Thyroid gland (tissue), 4 donors: ENCODE data around the gene MYO1G. TPM values are rescaled to one million over a fixed set of nuclear protein-coding genes. Genes with fewer than 3 reads are reported as not detected.

Experiments
- DNase-seq, 2 donors: peaks; one replicate each; pipeline ENCODE4 v3.0.0-alpha.2; 2019
- H3K27ac ChIP-seq, 3 donors: fragments of 200-600 bp; sonication (generic); 1 replicate in 2 of 3; 2 replicates in 1 of 3; pipeline ENCODE4 v1.5.1; 2016 to 2019; ENCODE audit warnings: mild to moderate bottlenecking in 1 of 3, moderate library complexity in 1 of 3
- H3K27me3 ChIP-seq: fragments of 200-600 bp; sonication (generic); one replicate; pipeline ENCODE4 v1.5.1; 2019
- H3K36me3 ChIP-seq, 2 donors: fragments of 200-600 bp; sonication (generic); one replicate each; pipeline ENCODE4 v1.5.1; 2016 to 2019
- H3K4me1 ChIP-seq, 2 donors: fragments of 200-600 bp; sonication (generic); one replicate each; pipeline ENCODE4 v1.5.1; 2017 to 2019
- H3K4me3 ChIP-seq, 3 donors: fragments of 200-600 bp; sonication (generic); replicated peaks in 1 of 3; 1 replicate in 2 of 3; 2 replicates in 1 of 3; pipeline ENCODE4 v1.5.1; 2016; ENCODE audit warnings: mild to moderate bottlenecking in 1 of 3
- H3K9me3 ChIP-seq: fragments of 200-600 bp; sonication (generic); one replicate; pipeline ENCODE4 v1.5.1; 2017
- POLR2A ChIP-seq, 2 donors: fragments of 450-650 bp; IDR thresholded peaks; one replicate each; pipeline ENCODE4 v1.6.1; 2017; ENCODE audit warnings: antibody characterized with exemption in 2 of 2, mild to moderate bottlenecking in 2 of 2, moderate library complexity in 1 of 2
- WGBS, 2 donors: methylation state at CpG; one replicate each; pipeline ENCODE4 v1.1.5; 2017; 5-methylcytosine and 5-hydroxymethylcytosine counted together
- intact Hi-C: fragments of 100-400 bp; cut with DNase I; formaldehyde crosslinking; loops from one replicate; pipeline ENCODE4 v1.15.1; 2023
- total RNA-seq, 4 donors: library from RNA; depleted of rRNA; stranded (reverse); fragments of >200 nt; gene quantifications; one replicate each; pipeline ENCODE4 v1.2.3, GENCODE V29; 2016
- TF ChIP-seq, protein P1 (sequence below), 6 experiments: fragments of 200-600 bp in 3 of 6; fragments of 450-650 bp in 3 of 6; sonication (generic) in 3 of 6; IDR thresholded peaks; one replicate each; pipeline ENCODE4 v1.5.1; 2016 to 2019; ENCODE audit warnings: antibody characterized with exemption in 6 of 6, mild to moderate bottlenecking in 2 of 6, inconsistent platforms in 1 of 6, moderate library complexity in 1 of 6

Gene MYO1G
- total RNA-seq, 4 donors from 2014 or later: 0.78 to 3.8 (median 2.0) TPM

DNA sequence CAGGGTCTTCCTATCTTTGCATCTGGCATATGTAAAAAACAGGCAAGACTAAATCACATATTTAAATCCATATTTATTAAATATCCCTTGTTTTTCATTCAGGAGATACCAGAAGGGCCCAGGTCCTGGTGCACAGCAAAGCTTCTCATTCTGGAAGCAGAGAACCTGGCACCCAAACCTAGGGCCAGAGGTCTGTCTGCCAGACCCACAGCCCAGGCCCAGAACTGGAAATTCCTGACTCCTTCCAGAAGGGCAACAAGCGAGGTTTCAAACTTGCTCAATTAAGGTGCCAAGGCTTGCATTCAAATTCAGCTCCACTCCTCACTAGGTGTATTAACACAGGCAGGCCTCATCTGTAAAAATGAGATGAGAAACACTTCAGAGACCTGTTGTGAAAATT, 4.2 kb upstream of the MYO1G start:
- Histone ChIP-seq H3K9me3 (no peaks in the 10 kb centered on the region), H3K27ac (no peak overlapping the region), H3K4me3 (no peak overlapping the region), H3K27me3 (no peaks in the 10 kb centered on the region), H3K36me3 (peaks cover 9 to 11% of the 10 kb centered on the region in 2 donors), H3K4me1 (peaks cover 42 to 72% of the 10 kb centered on the region in 2 donors)
- no peak for TF ChIP-seq POLR2A (IDR thresholded peaks at IDR 0.05)
- TF ChIP-seq, protein P1, sequence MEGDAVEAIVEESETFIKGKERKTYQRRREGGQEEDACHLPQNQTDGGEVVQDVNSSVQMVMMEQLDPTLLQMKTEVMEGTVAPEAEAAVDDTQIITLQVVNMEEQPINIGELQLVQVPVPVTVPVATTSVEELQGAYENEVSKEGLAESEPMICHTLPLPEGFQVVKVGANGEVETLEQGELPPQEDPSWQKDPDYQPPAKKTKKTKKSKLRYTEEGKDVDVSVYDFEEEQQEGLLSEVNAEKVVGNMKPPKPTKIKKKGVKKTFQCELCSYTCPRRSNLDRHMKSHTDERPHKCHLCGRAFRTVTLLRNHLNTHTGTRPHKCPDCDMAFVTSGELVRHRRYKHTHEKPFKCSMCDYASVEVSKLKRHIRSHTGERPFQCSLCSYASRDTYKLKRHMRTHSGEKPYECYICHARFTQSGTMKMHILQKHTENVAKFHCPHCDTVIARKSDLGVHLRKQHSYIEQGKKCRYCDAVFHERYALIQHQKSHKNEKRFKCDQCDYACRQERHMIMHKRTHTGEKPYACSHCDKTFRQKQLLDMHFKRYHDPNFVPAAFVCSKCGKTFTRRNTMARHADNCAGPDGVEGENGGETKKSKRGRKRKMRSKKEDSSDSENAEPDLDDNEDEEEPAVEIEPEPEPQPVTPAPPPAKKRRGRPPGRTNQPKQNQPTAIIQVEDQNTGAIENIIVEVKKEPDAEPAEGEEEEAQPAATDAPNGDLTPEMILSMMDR (IDR thresholded peaks at IDR 0.05): no peak
- no peak for DNase-seq
- 100% methylated on average over 1 of the region's 1 CpG for WGBS, 2 donors
- intact Hi-C loops: no loop called here

DNA sequence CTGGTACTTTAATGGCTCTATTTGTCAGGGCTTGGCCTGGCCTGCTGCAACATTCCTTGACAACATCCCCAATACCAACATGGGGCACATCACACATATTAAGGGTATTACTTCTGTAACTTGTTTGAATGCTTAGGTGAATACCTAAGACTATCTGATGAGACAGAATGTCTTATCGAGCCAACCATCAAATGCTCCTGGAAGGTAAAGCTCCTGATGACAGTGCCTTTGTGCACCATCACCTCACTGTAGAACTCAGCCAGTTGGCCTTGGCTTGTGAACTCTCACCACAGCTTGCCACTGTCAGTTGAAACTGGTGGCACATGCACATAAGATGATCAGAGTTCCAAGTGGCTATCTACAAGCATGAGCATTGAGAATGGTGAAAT, 3.7 kb upstream of the MYO1G start:
- Histone ChIP-seq H3K27me3 (no peaks in the 10 kb centered on the region), H3K4me3 (no peak overlapping the region), H3K4me1 (peaks cover 44 to 74% of the 10 kb centered on the region in 2 donors), H3K9me3 (no peaks in the 10 kb centered on the region), H3K36me3 (peaks cover 9 to 11% of the 10 kb centered on the region in 2 donors), H3K27ac (no peak overlapping the region)
- TF ChIP-seq POLR2A (IDR thresholded peaks at IDR 0.05): no peak
- TF ChIP-seq, protein P1 (IDR thresholded peaks at IDR 0.05): no peak
- intact Hi-C loops: no loop called here
- WGBS, 2 donors: 90 to 100% methylated on average over 1 of the region's 1 CpG
- no peak for DNase-seq

DNA sequence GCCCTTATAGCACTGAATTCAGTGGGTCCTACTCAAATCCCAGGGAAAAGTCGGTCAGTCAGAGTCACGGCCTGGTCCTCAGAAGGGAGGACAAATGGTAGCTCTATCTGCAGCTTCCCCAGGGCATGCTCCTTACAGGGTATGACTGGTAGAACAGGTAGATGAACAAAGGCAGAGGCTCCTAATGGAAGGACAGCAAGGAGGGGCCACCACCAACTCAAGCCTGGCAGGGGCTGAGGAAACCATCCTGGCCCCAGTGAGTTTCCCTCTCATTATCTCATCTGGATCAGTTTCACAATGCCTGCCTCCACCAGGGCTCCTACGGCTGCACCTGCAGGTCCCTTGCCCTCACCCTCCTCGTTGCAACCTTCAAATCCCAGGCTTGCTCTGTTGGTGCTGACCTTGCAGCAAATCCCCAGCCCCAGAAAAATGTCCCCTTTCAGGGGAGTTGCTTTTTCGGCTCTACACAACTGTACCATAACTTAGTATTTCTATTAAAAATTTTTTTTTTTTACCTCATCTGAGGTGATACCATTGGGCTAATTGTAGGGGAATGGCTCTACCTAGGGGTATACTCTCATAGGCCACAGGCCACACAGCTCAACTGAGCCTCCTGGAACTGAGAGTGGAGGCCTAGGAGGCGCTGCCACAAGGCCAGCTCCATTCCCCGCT, 2.4 kb upstream of the MYO1G start:
- peak overlapping the region; percentile 64 to 81 (median 72) for H3K27ac ChIP-seq
- no peaks in the 10 kb centered on the region for H3K9me3 ChIP-seq
- H3K27me3 ChIP-seq: no peaks in the 10 kb centered on the region
- peaks cover 9 to 11% of the 10 kb centered on the region in 2 donors for H3K36me3 ChIP-seq
- peaks cover 39 to 79% of the 10 kb centered on the region in 2 donors for H3K4me1 ChIP-seq
- 87% methylated on average over 7 of the region's 7 CpGs for WGBS, 2 donors
- H3K4me3 ChIP-seq: no peak overlapping the region
- TF ChIP-seq POLR2A (IDR thresholded peaks at IDR 0.05): no peak
- TF ChIP-seq, protein P1 (IDR thresholded peaks at IDR 0.05): no peak
- DNase-seq: no peak
- intact Hi-C loops: no loop called here

DNA sequence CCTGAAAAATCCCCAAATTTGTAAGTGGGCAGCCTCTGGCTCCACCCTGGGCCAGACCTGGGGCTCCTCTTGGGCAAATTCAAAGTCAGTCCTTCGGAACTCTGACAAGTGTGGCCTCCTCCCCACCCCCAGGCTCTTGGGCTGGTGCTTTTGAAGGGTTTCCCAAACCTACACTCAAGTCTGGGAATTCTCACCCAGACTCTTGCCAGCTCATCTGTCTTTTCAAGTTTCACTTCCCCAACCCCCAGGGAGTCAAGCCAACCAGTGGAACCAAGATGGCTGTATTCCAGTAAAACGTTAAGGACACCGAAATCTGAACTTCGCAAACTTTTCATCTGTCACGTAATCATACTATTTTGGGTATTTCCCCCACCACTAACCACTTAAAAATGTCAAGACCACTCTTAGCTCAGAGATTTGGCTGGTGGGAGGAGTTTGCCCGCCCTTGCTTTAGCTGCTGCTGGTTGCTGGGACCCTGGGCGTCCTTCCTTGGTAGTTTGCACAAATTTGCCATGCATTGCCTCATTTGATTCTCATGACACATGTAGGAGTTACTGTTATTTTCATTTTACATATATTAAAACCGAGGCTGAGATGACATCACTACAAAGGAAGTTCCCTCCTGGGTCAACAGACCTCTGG, 1.7 kb upstream of the MYO1G start:
- peaks cover 9 to 11% of the 10 kb centered on the region in 2 donors for H3K36me3 ChIP-seq
- H3K27ac ChIP-seq: peak overlapping the region; percentile 64 to 81 (median 72)
- H3K27me3 ChIP-seq: no peaks in the 10 kb centered on the region
- no peaks in the 10 kb centered on the region for H3K9me3 ChIP-seq
- intact Hi-C loops: no loop called here
- H3K4me1 ChIP-seq: peaks cover 38 to 79% of the 10 kb centered on the region in 2 donors
- TF ChIP-seq POLR2A (IDR thresholded peaks at IDR 0.05): no peak
- TF ChIP-seq, protein P1 (IDR thresholded peaks at IDR 0.05): no peak
- 28 to 31% methylated on average over 8 of the region's 8 CpGs for WGBS, 2 donors
- no peak overlapping the region for H3K4me3 ChIP-seq
- DNase-seq: peak; percentile 91 to 95
